Measurements from ENCODE around the gene SIGLEC6.

The SIGLEC6 gene

GRCh38 chr19:51524666-51525264, 6.7 kb downstream of the SIGLEC6 start:
- Histone ChIP-seq H3K4me2 (ENCODE audit: low read length, poor library complexity, severe bottlenecking) (no peak overlapping the region), H3K4me1 (ENCODE audit: control insufficient read depth, insufficient read depth, low read depth, low read length) (no peaks in the 10 kb centered on the region), H3K9me3 (ENCODE audit: control insufficient read depth, low read length) (no peaks in the 10 kb centered on the region), H3K9ac (ENCODE audit: low read length) (no peak overlapping the region), H2BK120ac (ENCODE audit: low read depth, low read length) (no peak overlapping the region), H3K14ac (ENCODE audit: low read length in 2 of 2) (no peak overlapping the region), H3K18ac (ENCODE audit: low read depth in 1 of 2, low read length in 2 of 2) (no peak overlapping the region), H3K79me1 (replicated peaks; ENCODE audit: low read length, poor library complexity, severe bottlenecking) (no peaks in the 10 kb centered on the region), H3K36me3 (ENCODE audit: control insufficient read depth in 1 of 2, insufficient read depth in 2 of 2, low read depth in 1 of 2, low read length in 2 of 2) (no peaks in the 10 kb centered on the region), H3K4me3 (ENCODE audit: insufficient read depth in 1 of 2, low read depth in 1 of 2, low read length in 2 of 2) (no peak overlapping the region), H4K8ac (ENCODE audit: low read length) (no peak overlapping the region), H4K91ac (ENCODE audit: low read length) (no peak overlapping the region), H2AFZ (ENCODE audit: low read depth, low read length) (no peak overlapping the region), H2BK15ac (ENCODE audit: low read depth, poor library complexity, severe bottlenecking) (no peak overlapping the region), H3K27ac (ENCODE audit: low read length, poor library complexity, severe bottlenecking) (no peak overlapping the region), H2BK5ac (ENCODE audit: low read depth, low read length, poor library complexity, severe bottlenecking) (no peak overlapping the region), H3K23ac (ENCODE audit: low read length in 2 of 2) (no peak overlapping the region), H2BK12ac (ENCODE audit: low read length in 2 of 2) (no peak overlapping the region), H2AK5ac (ENCODE audit: low read length, severe bottlenecking) (no peak overlapping the region), H3K4ac (ENCODE audit: low read depth in 1 of 2, low read length in 2 of 2) (no peak overlapping the region), H3K27me3 (ENCODE audit: control insufficient read depth in 1 of 2, insufficient read depth in 1 of 2, low read length in 2 of 2) (no peaks in the 10 kb centered on the region)
- no peak for DNase-seq
- WGBS = 68% methylated on average over 8 of the region's 8 CpGs

- no peak overlapping the region for H2BK15ac ChIP-seq (ENCODE audit: low read depth, poor library complexity, severe bottlenecking)
- no peak overlapping the region for H3K9ac ChIP-seq (ENCODE audit: low read length)
- no peak overlapping the region for H3K18ac ChIP-seq (ENCODE audit: low read depth in 1 of 2, low read length in 2 of 2)
- DNase-seq = no peak
- no peak overlapping the region for H3K23ac ChIP-seq (ENCODE audit: low read length in 2 of 2)
- H3K9me3 ChIP-seq (ENCODE audit: control insufficient read depth, low read length) = peaks cover 6% of the 10 kb centered on the region
- H3K27me3 ChIP-seq (ENCODE audit: control insufficient read depth in 1 of 2, insufficient read depth in 1 of 2, low read length in 2 of 2) = no peaks in the 10 kb centered on the region
- no peak overlapping the region for H2AFZ ChIP-seq (ENCODE audit: low read depth, low read length)
- no peaks in the 10 kb centered on the region for H3K4me1 ChIP-seq (ENCODE audit: control insufficient read depth, insufficient read depth, low read depth, low read length)
- H3K79me1 ChIP-seq (replicated peaks; ENCODE audit: low read length, poor library complexity, severe bottlenecking) = no peaks in the 10 kb centered on the region
- H3K4me2 ChIP-seq (ENCODE audit: low read length, poor library complexity, severe bottlenecking) = no peak overlapping the region
- no peak overlapping the region for H2BK12ac ChIP-seq (ENCODE audit: low read length in 2 of 2)
- no peak overlapping the region for H2AK5ac ChIP-seq (ENCODE audit: low read length, severe bottlenecking)
- H2BK120ac ChIP-seq (ENCODE audit: low read depth, low read length) = no peak overlapping the region
- no peak overlapping the region for H3K4ac ChIP-seq (ENCODE audit: low read depth in 1 of 2, low read length in 2 of 2)
- H3K4me3 ChIP-seq (ENCODE audit: insufficient read depth in 1 of 2, low read depth in 1 of 2, low read length in 2 of 2) = no peak overlapping the region
- no peak overlapping the region for H2BK5ac ChIP-seq (ENCODE audit: low read depth, low read length, poor library complexity, severe bottlenecking)
- 20% methylated on average over 1 of the region's 2 CpGs for WGBS
- no peak overlapping the region for H3K27ac ChIP-seq (ENCODE audit: low read length, poor library complexity, severe bottlenecking)
- no peak overlapping the region for H4K8ac ChIP-seq (ENCODE audit: low read length)
- H3K14ac ChIP-seq (ENCODE audit: low read length in 2 of 2) = no peak overlapping the region
- no peaks in the 10 kb centered on the region for H3K36me3 ChIP-seq (ENCODE audit: control insufficient read depth in 1 of 2, insufficient read depth in 2 of 2, low read depth in 1 of 2, low read length in 2 of 2)
- H4K91ac ChIP-seq (ENCODE audit: low read length) = no peak overlapping the region
Measured at GRCh38 chr19:51521781-51522180, 9.7 kb downstream of the SIGLEC6 start.

- WGBS = 75% methylated on average over 2 of the region's 2 CpGs
- no peak for DNase-seq
Measured at GRCh38 chr19:51521357-51521756, 10.1 kb downstream of the SIGLEC6 start.

GRCh38 chr19:51520728-51521127, 10.7 kb downstream of the SIGLEC6 start:
- no peak overlapping the region for H3K14ac ChIP-seq (ENCODE audit: low read length in 2 of 2)
- no peak overlapping the region for H4K91ac ChIP-seq (ENCODE audit: low read length)
- H3K4me1 ChIP-seq (ENCODE audit: control insufficient read depth, insufficient read depth, low read depth, low read length) = no peaks in the 10 kb centered on the region
- H3K9me3 ChIP-seq (ENCODE audit: control insufficient read depth, low read length) = peaks cover 6% of the 10 kb centered on the region
- DNase-seq = no peak
- no peaks in the 10 kb centered on the region for H3K36me3 ChIP-seq (ENCODE audit: control insufficient read depth in 1 of 2, insufficient read depth in 2 of 2, low read depth in 1 of 2, low read length in 2 of 2)
- no peak overlapping the region for H4K8ac ChIP-seq (ENCODE audit: low read length)
- H3K23ac ChIP-seq (ENCODE audit: low read length in 2 of 2) = no peak overlapping the region
- H3K27ac ChIP-seq (ENCODE audit: low read length, poor library complexity, severe bottlenecking) = no peak overlapping the region
- no peak overlapping the region for H2AK5ac ChIP-seq (ENCODE audit: low read length, severe bottlenecking)
- WGBS = 43% methylated on average over 2 of the region's 2 CpGs
- no peaks in the 10 kb centered on the region for H3K27me3 ChIP-seq (ENCODE audit: control insufficient read depth in 1 of 2, insufficient read depth in 1 of 2, low read length in 2 of 2)
- H2BK12ac ChIP-seq (ENCODE audit: low read length in 2 of 2) = no peak overlapping the region
- no peak overlapping the region for H2BK15ac ChIP-seq (ENCODE audit: low read depth, poor library complexity, severe bottlenecking)
- no peak overlapping the region for H3K18ac ChIP-seq (ENCODE audit: low read depth in 1 of 2, low read length in 2 of 2)
- no peak overlapping the region for H3K4me2 ChIP-seq (ENCODE audit: low read length, poor library complexity, severe bottlenecking)
- no peak overlapping the region for H3K4ac ChIP-seq (ENCODE audit: low read depth in 1 of 2, low read length in 2 of 2)
- H2BK5ac ChIP-seq (ENCODE audit: low read depth, low read length, poor library complexity, severe bottlenecking) = no peak overlapping the region
- H3K9ac ChIP-seq (ENCODE audit: low read length) = no peak overlapping the region
- H3K4me3 ChIP-seq (ENCODE audit: insufficient read depth in 1 of 2, low read depth in 1 of 2, low read length in 2 of 2) = no peak overlapping the region
- H3K79me1 ChIP-seq (replicated peaks; ENCODE audit: low read length, poor library complexity, severe bottlenecking) = no peaks in the 10 kb centered on the region
- H2BK120ac ChIP-seq (ENCODE audit: low read depth, low read length) = no peak overlapping the region
- no peak overlapping the region for H2AFZ ChIP-seq (ENCODE audit: low read depth, low read length)

More at GRCh38 chr19:51521357-51521756, 10.1 kb downstream of the SIGLEC6 start:
- no peak overlapping the region for H3K27ac ChIP-seq (ENCODE audit: low read length, poor library complexity, severe bottlenecking)
- no peak overlapping the region for H3K4me3 ChIP-seq (ENCODE audit: insufficient read depth in 1 of 2, low read depth in 1 of 2, low read length in 2 of 2)
- H3K14ac ChIP-seq (ENCODE audit: low read length in 2 of 2) = no peak overlapping the region
- no peak overlapping the region for H3K4me2 ChIP-seq (ENCODE audit: low read length, poor library complexity, severe bottlenecking)
- no peak overlapping the region for H3K4ac ChIP-seq (ENCODE audit: low read depth in 1 of 2, low read length in 2 of 2)
- H4K91ac ChIP-seq (ENCODE audit: low read length) = no peak overlapping the region
- no peaks in the 10 kb centered on the region for H3K4me1 ChIP-seq (ENCODE audit: control insufficient read depth, insufficient read depth, low read depth, low read length)
- no peak overlapping the region for H2AK5ac ChIP-seq (ENCODE audit: low read length, severe bottlenecking)
- H4K8ac ChIP-seq (ENCODE audit: low read length) = no peak overlapping the region
- H3K23ac ChIP-seq (ENCODE audit: low read length in 2 of 2) = no peak overlapping the region
- H3K27me3 ChIP-seq (ENCODE audit: control insufficient read depth in 1 of 2, insufficient read depth in 1 of 2, low read length in 2 of 2) = no peaks in the 10 kb centered on the region
- H2AFZ ChIP-seq (ENCODE audit: low read depth, low read length) = no peak overlapping the region
- H2BK5ac ChIP-seq (ENCODE audit: low read depth, low read length, poor library complexity, severe bottlenecking) = no peak overlapping the region
- no peak overlapping the region for H2BK15ac ChIP-seq (ENCODE audit: low read depth, poor library complexity, severe bottlenecking)
- H2BK12ac ChIP-seq (ENCODE audit: low read length in 2 of 2) = no peak overlapping the region
- no peak overlapping the region for H3K18ac ChIP-seq (ENCODE audit: low read depth in 1 of 2, low read length in 2 of 2)
- peaks cover 6% of the 10 kb centered on the region for H3K9me3 ChIP-seq (ENCODE audit: control insufficient read depth, low read length)
- H3K36me3 ChIP-seq (ENCODE audit: control insufficient read depth in 1 of 2, insufficient read depth in 2 of 2, low read depth in 1 of 2, low read length in 2 of 2) = no peaks in the 10 kb centered on the region
- H3K79me1 ChIP-seq (replicated peaks; ENCODE audit: low read length, poor library complexity, severe bottlenecking) = no peaks in the 10 kb centered on the region
- H3K9ac ChIP-seq (ENCODE audit: low read length) = no peak overlapping the region
- no peak overlapping the region for H2BK120ac ChIP-seq (ENCODE audit: low read depth, low read length)
